ENCODE data around the gene OR52E4. TPM values are rescaled to one million over a fixed set of nuclear protein-coding genes. Genes with fewer than 3 reads are reported as not detected.

OR52E4 gene
- total and polyA plus RNA-seq, 10 of the 15 experiments (the other 5 are each of a cell fraction or from before 2014, with no cell fraction given): not detected

GRCh38 chr11:5930614-5931013 lies 50.2 kb downstream of the OR52E4 start:
- DNase-seq (ENCODE audit: low read depth, low spot score) (no peak), ATAC-seq (no peak), FAIRE-seq (no peak)
- Histone ChIP-seq H3K9ac (ENCODE audit: control insufficient read depth, insufficient read depth, low read length) (no peak overlapping the region), H2AFZ (ENCODE audit: control insufficient read depth, low read depth, low read length) (no peak overlapping the region), H3K9me3 (replicated peaks; ENCODE audit: control insufficient read depth, insufficient read depth, low read length) (no peaks in the 10 kb centered on the region; the same call in 2 of the 3 replicates), H4K20me1 (ENCODE audit: control insufficient read depth, insufficient read depth) (no peaks in the 10 kb centered on the region), H3K27me3 (replicated peaks in 1 of 2; ENCODE audit: control insufficient read depth in 2 of 2, insufficient read depth in 2 of 2, low read length in 1 of 2) (no peaks in the 10 kb centered on the region), H3K36me3 (ENCODE audit: control insufficient read depth in 2 of 2, insufficient read depth in 2 of 2, low read length in 1 of 2) (no peaks in the 10 kb centered on the region), H3K27ac (ENCODE audit: control insufficient read depth, insufficient read depth) (no peak overlapping the region), H3K4me2 (ENCODE audit: control insufficient read depth, insufficient read depth) (no peak overlapping the region), H3K4me3 (no peak overlapping the region), H3K79me2 (ENCODE audit: control insufficient read depth, insufficient read depth, low read length) (no peaks in the 10 kb centered on the region), H3K4me1 (ENCODE audit: control insufficient read depth, insufficient read depth, low read length) (no peaks in the 10 kb centered on the region)
- POLR2A ChIA-PET: no interaction called here
- in situ Hi-C loops (cut with MboI): no loop called here
- CTCF ChIA-PET: no interaction called here
- RAD21 ChIA-PET (ENCODE audit: unreplicated experiment): no interaction called here
- BruUV-seq (replicated peaks): no TSS peak
- intact Hi-C loops (cut with micrococcal nuclease; ENCODE audit: unreplicated experiment): no loop called here
- 62% methylated on average over 19 of the region's 19 CpGs for WGBS (ENCODE audit: insufficient coverage, insufficient replicate concordance, low lambda C conversion rate, missing lambda C conversion rate)
- SMC1A ChIA-PET (ENCODE audit: uncharacterized antibody, unreplicated experiment): no interaction called here
- TF ChIP-seq FOS (IDR thresholded peaks at IDR 0.05; ENCODE audit: borderline replicate concordance, extremely low read depth, insufficient read length): no peak
- no peak for TF ChIP-seq RAD21 (IDR thresholded peaks at IDR 0.05; ENCODE audit: insufficient read depth, low read depth, low read length)
- TF ChIP-seq, protein P1, sequence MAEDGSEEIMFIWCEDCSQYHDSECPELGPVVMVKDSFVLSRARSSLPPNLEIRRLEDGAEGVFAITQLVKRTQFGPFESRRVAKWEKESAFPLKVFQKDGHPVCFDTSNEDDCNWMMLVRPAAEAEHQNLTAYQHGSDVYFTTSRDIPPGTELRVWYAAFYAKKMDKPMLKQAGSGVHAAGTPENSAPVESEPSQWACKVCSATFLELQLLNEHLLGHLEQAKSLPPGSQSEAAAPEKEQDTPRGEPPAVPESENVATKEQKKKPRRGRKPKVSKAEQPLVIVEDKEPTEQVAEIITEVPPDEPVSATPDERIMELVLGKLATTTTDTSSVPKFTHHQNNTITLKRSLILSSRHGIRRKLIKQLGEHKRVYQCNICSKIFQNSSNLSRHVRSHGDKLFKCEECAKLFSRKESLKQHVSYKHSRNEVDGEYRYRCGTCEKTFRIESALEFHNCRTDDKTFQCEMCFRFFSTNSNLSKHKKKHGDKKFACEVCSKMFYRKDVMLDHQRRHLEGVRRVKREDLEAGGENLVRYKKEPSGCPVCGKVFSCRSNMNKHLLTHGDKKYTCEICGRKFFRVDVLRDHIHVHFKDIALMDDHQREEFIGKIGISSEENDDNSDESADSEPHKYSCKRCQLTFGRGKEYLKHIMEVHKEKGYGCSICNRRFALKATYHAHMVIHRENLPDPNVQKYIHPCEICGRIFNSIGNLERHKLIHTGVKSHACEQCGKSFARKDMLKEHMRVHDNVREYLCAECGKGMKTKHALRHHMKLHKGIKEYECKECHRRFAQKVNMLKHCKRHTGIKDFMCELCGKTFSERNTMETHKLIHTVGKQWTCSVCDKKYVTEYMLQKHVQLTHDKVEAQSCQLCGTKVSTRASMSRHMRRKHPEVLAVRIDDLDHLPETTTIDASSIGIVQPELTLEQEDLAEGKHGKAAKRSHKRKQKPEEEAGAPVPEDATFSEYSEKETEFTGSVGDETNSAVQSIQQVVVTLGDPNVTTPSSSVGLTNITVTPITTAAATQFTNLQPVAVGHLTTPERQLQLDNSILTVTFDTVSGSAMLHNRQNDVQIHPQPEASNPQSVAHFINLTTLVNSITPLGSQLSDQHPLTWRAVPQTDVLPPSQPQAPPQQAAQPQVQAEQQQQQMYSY (CRISPR knock-in tag; IDR thresholded peaks at IDR 0.05): no peak
- no peak for TF ChIP-seq NR2C1 (IDR thresholded peaks at IDR 0.05)
- no peak for TF ChIP-seq SPI1 (IDR thresholded peaks at IDR 0.05; ENCODE audit: borderline replicate concordance, insufficient read depth, low read depth, low read length)
- TF ChIP-seq ZNF384 (IDR thresholded peaks at IDR 0.05; ENCODE audit: borderline replicate concordance, low read depth, low read length): no peak
- no peak for TF ChIP-seq ZNF622 (IDR thresholded peaks at IDR 0.05)
- no peak for TF ChIP-seq YBX1 (IDR thresholded peaks at IDR 0.05)
- TF ChIP-seq SMC3 (IDR thresholded peaks at IDR 0.05; ENCODE audit: borderline replicate concordance, low read length): no peak
- no peak for TF ChIP-seq CHD1 (IDR thresholded peaks at IDR 0.05; ENCODE audit: low read depth, low read length)
- no peak for TF ChIP-seq NFYA (IDR thresholded peaks at IDR 0.05; ENCODE audit: borderline replicate concordance, low read depth, low read length)
- no peak for TF ChIP-seq ATF7 (IDR thresholded peaks at IDR 0.05; ENCODE audit: low read depth)

Measured in GM12878 (cell line).